Fibroblast of lung (primary cell): ENCODE measurements around the gene CNTN4.

Source experiments
- EZH2 ChIP-seq: IDR thresholded peaks from 2 replicates; pipeline ENCODE4 v1.5.1; 2012; ENCODE audit warnings: low read length, control low read depth, mild to moderate bottlenecking; ENCODE audit errors: missing control alignments
- TF ChIP-seq, protein P1 (sequence below), 2 donors: IDR thresholded peaks in 1 of 2; conservative IDR thresholded peaks in 1 of 2; 1 replicate in 1 of 2; 2 replicates in 1 of 2; pipeline ENCODE4 v1.5.1; 2011 to 2012; ENCODE audit warnings: low read length in 2 of 2, control low read depth in 1 of 2, inconsistent platforms in 1 of 2, low read depth in 1 of 2, mild to moderate bottlenecking in 1 of 2

DNA sequence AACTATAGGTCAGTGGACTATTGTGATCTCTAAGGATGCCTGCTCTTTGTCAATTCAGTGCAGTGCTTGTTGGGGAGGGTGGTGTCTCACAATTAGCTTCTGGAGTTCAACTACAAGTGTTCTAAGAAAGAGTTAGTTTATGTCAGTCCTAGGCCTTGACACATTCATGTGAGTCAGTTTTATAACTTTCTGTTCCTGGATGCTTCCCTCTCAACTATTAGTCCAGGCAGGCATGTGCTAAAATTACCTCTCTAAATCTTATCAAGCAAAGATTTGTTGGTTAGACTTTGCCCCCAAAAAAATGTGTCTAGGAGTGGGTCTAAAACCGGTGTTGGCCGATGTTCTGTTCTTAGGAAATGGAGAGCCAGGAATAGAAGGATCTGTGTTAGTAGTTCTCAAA lies 633.2 kb downstream of the CNTN4 start:
- TF ChIP-seq, protein P1, sequence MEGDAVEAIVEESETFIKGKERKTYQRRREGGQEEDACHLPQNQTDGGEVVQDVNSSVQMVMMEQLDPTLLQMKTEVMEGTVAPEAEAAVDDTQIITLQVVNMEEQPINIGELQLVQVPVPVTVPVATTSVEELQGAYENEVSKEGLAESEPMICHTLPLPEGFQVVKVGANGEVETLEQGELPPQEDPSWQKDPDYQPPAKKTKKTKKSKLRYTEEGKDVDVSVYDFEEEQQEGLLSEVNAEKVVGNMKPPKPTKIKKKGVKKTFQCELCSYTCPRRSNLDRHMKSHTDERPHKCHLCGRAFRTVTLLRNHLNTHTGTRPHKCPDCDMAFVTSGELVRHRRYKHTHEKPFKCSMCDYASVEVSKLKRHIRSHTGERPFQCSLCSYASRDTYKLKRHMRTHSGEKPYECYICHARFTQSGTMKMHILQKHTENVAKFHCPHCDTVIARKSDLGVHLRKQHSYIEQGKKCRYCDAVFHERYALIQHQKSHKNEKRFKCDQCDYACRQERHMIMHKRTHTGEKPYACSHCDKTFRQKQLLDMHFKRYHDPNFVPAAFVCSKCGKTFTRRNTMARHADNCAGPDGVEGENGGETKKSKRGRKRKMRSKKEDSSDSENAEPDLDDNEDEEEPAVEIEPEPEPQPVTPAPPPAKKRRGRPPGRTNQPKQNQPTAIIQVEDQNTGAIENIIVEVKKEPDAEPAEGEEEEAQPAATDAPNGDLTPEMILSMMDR (conservative IDR thresholded peaks at IDR 0.05 in 1 of 2, IDR thresholded peaks at IDR 0.05 in 1 of 2; ENCODE audit: low read depth in 1 of 2, low read length in 2 of 2) = no peak
- no peak for TF ChIP-seq EZH2
